Esophagus muscularis mucosa (tissue), 4 donors: ENCODE results near the gene NUP214. TPM values are rescaled to one million over a fixed set of nuclear protein-coding genes. Genes with fewer than 3 reads are reported as not detected.

ENCODE experiments used
- DNase-seq: peaks from one replicate; pipeline ENCODE4 v3.0.0-alpha.2; 2017; ENCODE audit errors: extremely low spot score
- H3K27ac ChIP-seq, 4 donors: fragments of 200-600 bp; sonication (generic); replicated peaks in 1 of 4; 1 replicate in 3 of 4; 2 replicates in 1 of 4; pipeline ENCODE4 v1.5.1; 2016 to 2019; ENCODE audit warnings: mild to moderate bottlenecking in 1 of 4
- H3K27me3 ChIP-seq, 4 donors: fragments of 200-600 bp; sonication (generic); one replicate each; pipeline versions ENCODE4 v1.5.1 to v1.6.0; 2016 to 2019
- H3K36me3 ChIP-seq, 4 donors: fragments of 200-600 bp; sonication (generic); one replicate each; pipeline ENCODE4 v1.5.1; 2016 to 2019
- H3K4me1 ChIP-seq, 4 donors: fragments of 200-600 bp; sonication (generic); one replicate each; pipeline ENCODE4 v1.5.1; 2016 to 2019
- H3K4me3 ChIP-seq, 4 donors: fragments of 200-600 bp; sonication (generic); 1 replicate in 2 of 4; 2 replicates in 2 of 4; pipeline ENCODE4 v1.5.1; 2016 to 2019; ENCODE audit warnings: mild to moderate bottlenecking in 4 of 4, moderate library complexity in 1 of 4
- H3K9me3 ChIP-seq, 4 donors: fragments of 200-600 bp; sonication (generic); 1 replicate in 3 of 4; 2 replicates in 1 of 4; pipeline ENCODE4 v1.5.1; 2016 to 2019
- CTCF ChIP-seq, 3 experiments: fragments of 200-600 bp in 2 of 3; fragments of 450-650 bp in 1 of 3; sonication (generic) in 2 of 3; IDR thresholded peaks; one replicate each; pipeline ENCODE4 v1.5.1; 2017 to 2019; ENCODE audit warnings: antibody characterized with exemption in 3 of 3, mild to moderate bottlenecking in 2 of 3, moderate library complexity in 1 of 3
- EP300 ChIP-seq: sonication (generic); formaldehyde crosslinking; IDR thresholded peaks from one replicate; pipeline ENCODE4 v1.6.1; 2017; ENCODE audit warnings: antibody characterized with exemption
- POLR2A ChIP-seq: fragments of 450-650 bp; IDR thresholded peaks from one replicate; pipeline ENCODE4 v1.6.1; 2017; ENCODE audit warnings: antibody characterized with exemption, moderate library complexity, mild to moderate bottlenecking, low read depth
- POLR2AphosphoS5 ChIP-seq, 2 donors: sonication (generic); formaldehyde crosslinking; IDR thresholded peaks; one replicate each; pipeline ENCODE4 v1.6.1; 2017; ENCODE audit warnings: antibody characterized with exemption in 2 of 2
- WGBS: methylation state at CpG from one replicate; pipeline ENCODE4 v1.1.5; 2018; 5-methylcytosine and 5-hydroxymethylcytosine counted together
- intact Hi-C: fragments of 100-400 bp; cut with DNase I; formaldehyde crosslinking; loops from one replicate; pipeline ENCODE4 v1.15.1; 2023
- total RNA-seq, 4 donors: library from RNA; depleted of rRNA; stranded (reverse); fragments of >200 nt; gene quantifications; one replicate each; pipeline versions ENCODE4 v1.1.0 to v1.2.1, GENCODE V29; 2016

Gene NUP214
- total RNA-seq, 4 donors from 2014 or later: 26.4 to 36.2 (median 28.7) TPM

GRCh38 chr9:131226226-131226625 lies 100.8 kb downstream of the NUP214 start:
- 88% methylated on average over 3 of the region's 3 CpGs for WGBS
- intact Hi-C loops: no loop called here
- no peaks in the 10 kb centered on the region for H3K9me3 ChIP-seq
- no peaks in the 10 kb centered on the region for H3K27me3 ChIP-seq
- no peak overlapping the region for H3K4me3 ChIP-seq
- no peak for DNase-seq
- peaks cover 8 to 17% (median 10%) of the 10 kb centered on the region in 4 donors for H3K4me1 ChIP-seq
- TF ChIP-seq EP300 (no peak), CTCF (IDR thresholded peaks at IDR 0.05) (no peak), POLR2AphosphoS5 (IDR thresholded peaks at IDR 0.05) (no peak), POLR2A (no peak)
- H3K36me3 ChIP-seq: peaks cover 19 to 53% (median 48%) of the 10 kb centered on the region in 4 donors
- no peak overlapping the region for H3K27ac ChIP-seq

GRCh38 chr9:131227112-131227958 lies 101.9 kb downstream of the NUP214 start:
- WGBS: 53% methylated on average over 8 of the region's 9 CpGs
- H3K4me3 ChIP-seq: peak overlapping the region in 1 of 4 donors; percentile 22
- no peak overlapping the region for H3K27ac ChIP-seq
- TF ChIP-seq CTCF (IDR thresholded peaks at IDR 0.05) (no peak), POLR2AphosphoS5 (IDR thresholded peaks at IDR 0.05) (no peak), POLR2A (no peak), EP300 (no peak)
- no peaks in the 10 kb centered on the region for H3K9me3 ChIP-seq
- DNase-seq: no peak
- intact Hi-C loops: no loop called here
- H3K36me3 ChIP-seq: peaks cover 25 to 61% (median 55%) of the 10 kb centered on the region in 4 donors
- H3K27me3 ChIP-seq: no peaks in the 10 kb centered on the region
- H3K4me1 ChIP-seq: peaks cover 8 to 17% (median 10%) of the 10 kb centered on the region in 4 donors

- TF ChIP-seq CTCF (IDR thresholded peaks at IDR 0.05) (no peak), POLR2AphosphoS5 (IDR thresholded peaks at IDR 0.05) (no peak), POLR2A (no peak), EP300 (no peak)
- intact Hi-C loops: no loop called here
- Histone ChIP-seq H3K9me3 (no peaks in the 10 kb centered on the region), H3K27ac (no peak overlapping the region), H3K36me3 (peaks cover 30 to 61% (median 57%) of the 10 kb centered on the region in 4 donors), H3K4me3 (peak overlapping the region; percentile 22 to 34 (median 26)), H3K27me3 (no peaks in the 10 kb centered on the region), H3K4me1 (peaks cover 8 to 17% (median 10%) of the 10 kb centered on the region in 4 donors)
- 79% methylated on average over 8 of the region's 9 CpGs for WGBS
- no peak for DNase-seq
Observed at GRCh38 chr9:131227959-131228460, 102.6 kb downstream of the NUP214 start.

GRCh38 chr9:131228988-131229387 lies 103.6 kb downstream of the NUP214 start:
- intact Hi-C loops: no loop called here
- TF ChIP-seq CTCF (IDR thresholded peaks at IDR 0.05) (no peak), EP300 (no peak), POLR2A (no peak), POLR2AphosphoS5 (IDR thresholded peaks at IDR 0.05) (no peak)
- DNase-seq: no peak
- Histone ChIP-seq H3K4me1 (peaks cover 8 to 17% (median 10%) of the 10 kb centered on the region in 4 donors), H3K36me3 (peaks cover 39 to 70% (median 64%) of the 10 kb centered on the region in 4 donors), H3K4me3 (peak overlapping the region in 1 of 4 donors; percentile 34), H3K27me3 (no peaks in the 10 kb centered on the region), H3K9me3 (no peaks in the 10 kb centered on the region), H3K27ac (no peak overlapping the region)
- 79% methylated on average over 8 of the region's 8 CpGs for WGBS
